GM12801 (cell line): Measurements from ENCODE around the gene REV3L.

Source experiments
- TF ChIP-seq, protein P1 (sequence below): IDR thresholded peaks from one replicate; pipeline ENCODE4 v1.5.1; 2011; ENCODE audit warnings: control low read depth; ENCODE audit not compliant: insufficient read length; ENCODE audit errors: extremely low read depth

The REV3L gene

DNA sequence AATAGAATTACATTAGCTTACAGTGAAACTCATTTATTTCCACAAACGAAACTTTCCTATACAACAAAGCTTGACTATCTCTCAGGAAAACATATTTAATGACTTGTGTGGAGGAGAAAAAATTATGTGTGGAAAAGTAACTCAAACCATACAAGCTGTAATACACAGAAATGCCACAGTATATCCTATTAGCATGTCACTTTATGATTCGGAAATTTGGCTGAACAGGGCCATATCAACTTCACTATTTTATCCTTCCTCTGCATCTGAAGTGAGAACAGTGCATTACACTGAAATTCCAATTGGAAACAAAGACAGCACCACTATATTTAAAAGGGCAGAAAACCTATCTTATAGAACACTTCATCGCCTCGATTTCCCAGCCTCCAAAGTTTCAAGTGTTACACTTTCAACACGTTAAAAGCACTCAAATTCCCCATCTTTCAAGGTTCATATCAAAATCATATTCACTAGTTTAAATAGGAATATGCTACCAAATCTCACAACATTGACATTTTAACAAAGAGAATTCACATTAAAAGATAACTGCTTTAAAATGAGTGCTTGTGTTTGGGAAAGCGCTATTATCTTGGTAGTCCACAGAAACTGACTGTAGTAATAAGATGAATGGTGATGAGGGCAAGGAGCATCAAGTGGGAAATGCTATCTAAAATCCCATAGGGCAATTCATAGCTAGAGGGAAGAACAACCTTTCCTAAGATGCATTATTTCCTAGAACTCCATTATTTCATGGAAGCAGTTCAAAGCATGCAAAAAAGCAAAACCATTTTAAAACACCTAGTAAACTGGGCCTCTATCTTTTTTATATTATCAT lies 1.8 kb downstream of the REV3L start:
- TF ChIP-seq, protein P1, sequence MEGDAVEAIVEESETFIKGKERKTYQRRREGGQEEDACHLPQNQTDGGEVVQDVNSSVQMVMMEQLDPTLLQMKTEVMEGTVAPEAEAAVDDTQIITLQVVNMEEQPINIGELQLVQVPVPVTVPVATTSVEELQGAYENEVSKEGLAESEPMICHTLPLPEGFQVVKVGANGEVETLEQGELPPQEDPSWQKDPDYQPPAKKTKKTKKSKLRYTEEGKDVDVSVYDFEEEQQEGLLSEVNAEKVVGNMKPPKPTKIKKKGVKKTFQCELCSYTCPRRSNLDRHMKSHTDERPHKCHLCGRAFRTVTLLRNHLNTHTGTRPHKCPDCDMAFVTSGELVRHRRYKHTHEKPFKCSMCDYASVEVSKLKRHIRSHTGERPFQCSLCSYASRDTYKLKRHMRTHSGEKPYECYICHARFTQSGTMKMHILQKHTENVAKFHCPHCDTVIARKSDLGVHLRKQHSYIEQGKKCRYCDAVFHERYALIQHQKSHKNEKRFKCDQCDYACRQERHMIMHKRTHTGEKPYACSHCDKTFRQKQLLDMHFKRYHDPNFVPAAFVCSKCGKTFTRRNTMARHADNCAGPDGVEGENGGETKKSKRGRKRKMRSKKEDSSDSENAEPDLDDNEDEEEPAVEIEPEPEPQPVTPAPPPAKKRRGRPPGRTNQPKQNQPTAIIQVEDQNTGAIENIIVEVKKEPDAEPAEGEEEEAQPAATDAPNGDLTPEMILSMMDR = no peak

DNA sequence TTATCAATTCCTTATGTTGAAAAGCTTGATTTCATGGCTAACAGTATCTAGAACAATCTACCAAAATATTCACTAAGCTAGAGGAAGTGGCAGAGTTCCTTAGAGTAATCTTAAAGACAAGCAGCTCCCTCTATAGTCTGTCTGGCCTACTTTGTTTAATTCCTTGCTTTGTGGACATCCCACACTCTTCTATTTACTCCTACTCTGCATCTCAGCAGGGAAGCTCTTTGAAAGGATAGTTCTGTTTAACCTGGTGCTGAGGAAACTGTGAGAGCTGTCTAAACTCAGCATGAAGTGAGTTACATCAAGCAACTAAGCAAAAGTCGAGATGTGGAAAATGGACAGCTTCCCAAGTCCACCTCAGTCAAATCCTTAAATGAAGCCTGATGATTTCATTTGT lies 4.3 kb downstream of the REV3L start:
- TF ChIP-seq, protein P1 = no peak

DNA sequence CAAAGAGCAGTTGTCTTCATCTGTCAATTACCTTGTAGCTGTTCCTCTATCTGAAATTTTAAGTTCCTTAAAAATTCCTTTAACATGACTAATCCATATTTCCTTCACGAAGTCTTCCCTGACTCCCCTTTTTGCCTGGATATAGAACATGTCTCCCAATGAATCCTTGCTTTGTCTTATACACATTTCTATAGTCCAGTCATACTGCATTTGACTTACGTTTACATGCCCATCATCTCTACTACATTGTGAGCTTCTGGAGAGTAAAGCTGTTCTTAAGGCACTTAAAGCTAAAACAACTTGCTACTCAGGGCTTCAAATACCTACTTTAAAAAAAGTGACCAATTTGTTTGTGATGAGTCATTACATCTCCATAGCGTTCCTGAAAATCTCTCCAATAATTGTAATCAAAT lies 4.9 kb downstream of the REV3L start:
- TF ChIP-seq, protein P1 = no peak

DNA sequence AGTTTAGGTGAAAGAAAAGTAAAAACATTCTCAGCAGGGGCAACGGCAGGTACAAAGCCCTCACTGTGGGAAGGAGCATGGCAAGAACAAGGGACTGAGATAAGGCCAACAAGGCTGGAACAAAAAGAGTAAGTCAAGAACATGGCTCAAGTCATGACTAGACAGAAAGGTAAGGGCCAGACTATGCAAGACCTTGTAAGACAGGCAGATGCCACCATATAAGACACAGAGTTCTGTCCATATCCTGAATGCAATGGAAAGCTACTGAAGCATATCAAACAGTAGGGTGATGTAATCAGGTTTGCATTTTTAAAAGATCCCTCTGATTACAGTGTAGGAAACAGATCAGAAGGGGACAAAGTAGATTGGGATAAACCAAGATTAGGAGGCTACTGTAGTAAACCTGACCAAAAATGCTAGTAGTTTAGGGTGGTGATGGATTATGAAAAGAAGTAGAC lies 5.5 kb downstream of the REV3L start:
- TF ChIP-seq, protein P1 = no peak

DNA sequence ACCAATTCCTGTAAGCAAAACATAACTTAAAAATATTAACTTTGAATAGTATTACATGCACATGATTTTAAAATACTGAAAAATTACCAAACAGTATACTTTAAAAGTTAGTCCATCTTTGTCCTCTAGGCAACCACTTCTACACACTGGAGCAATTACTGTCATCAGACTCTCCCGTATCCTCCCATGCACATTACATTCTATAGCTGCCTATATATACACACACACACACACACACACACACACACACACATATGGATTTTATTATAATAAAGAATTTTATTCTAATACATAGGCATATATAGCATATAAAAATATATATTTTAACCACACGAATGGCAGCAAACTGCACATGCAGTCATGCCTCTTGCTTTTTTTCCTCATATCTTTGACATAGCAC lies 8.2 kb downstream of the REV3L start:
- TF ChIP-seq, protein P1 = no peak

DNA sequence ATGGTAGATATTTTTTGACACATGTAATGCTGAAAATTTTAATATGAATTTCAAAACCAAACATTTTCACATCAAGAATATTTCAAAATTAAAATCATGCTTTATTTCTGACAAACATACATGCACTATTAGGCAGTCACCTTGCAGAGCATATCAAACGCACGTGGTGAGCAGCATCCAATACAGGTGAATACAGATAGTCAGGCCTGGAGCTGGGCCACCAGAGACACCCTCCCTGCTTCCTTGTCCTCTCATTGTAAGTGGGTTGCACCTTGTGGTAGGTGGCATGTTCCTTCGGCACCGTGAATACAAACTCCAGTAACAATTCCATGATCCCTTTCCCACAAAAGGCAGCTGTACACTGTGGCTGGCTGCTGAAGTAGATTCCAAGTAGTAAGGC lies 8.9 kb downstream of the REV3L start:
- TF ChIP-seq, protein P1 = no peak

DNA sequence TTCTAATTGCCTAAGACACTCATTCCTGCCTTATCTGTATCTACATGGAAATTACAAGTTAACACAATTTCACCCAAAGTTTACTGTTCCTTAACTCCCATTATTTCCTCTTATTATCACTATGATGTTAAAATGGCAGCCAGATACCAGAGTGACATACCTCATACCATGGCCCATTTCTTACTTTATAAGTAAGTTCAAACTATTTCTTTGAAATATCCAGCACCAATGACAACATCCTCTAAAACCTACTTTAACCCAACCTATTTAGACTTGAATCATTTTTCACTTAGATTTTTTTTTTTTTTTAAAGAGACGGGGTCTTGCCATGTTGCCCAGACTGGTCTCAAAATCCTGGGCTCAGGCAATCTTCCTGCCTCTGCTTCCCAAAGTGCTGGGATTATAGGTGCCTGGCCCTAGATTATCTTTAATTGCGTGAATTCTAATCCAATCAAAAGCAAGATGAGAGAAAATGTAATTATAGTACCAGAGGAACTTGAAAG lies 10.0 kb downstream of the REV3L start:
- TF ChIP-seq, protein P1 = no peak
